HG02938 (cell line): ENCODE measurements around the gene PPP2R3A.
"Not testable (repeated sequence)": the region's sequence is repeated elsewhere in the genome, so short reads cannot be mapped to it uniquely, and the experiment has no call there.

Experiments
- ATAC-seq: cut with Tn5 transposase; IDR thresholded peaks from one replicate; pipeline ENCODE4 v1.9.1; 2021; ENCODE audit warnings: mild to moderate bottlenecking, moderate library complexity; ENCODE audit not compliant: unreplicated experiment

The PPP2R3A gene, protein sequence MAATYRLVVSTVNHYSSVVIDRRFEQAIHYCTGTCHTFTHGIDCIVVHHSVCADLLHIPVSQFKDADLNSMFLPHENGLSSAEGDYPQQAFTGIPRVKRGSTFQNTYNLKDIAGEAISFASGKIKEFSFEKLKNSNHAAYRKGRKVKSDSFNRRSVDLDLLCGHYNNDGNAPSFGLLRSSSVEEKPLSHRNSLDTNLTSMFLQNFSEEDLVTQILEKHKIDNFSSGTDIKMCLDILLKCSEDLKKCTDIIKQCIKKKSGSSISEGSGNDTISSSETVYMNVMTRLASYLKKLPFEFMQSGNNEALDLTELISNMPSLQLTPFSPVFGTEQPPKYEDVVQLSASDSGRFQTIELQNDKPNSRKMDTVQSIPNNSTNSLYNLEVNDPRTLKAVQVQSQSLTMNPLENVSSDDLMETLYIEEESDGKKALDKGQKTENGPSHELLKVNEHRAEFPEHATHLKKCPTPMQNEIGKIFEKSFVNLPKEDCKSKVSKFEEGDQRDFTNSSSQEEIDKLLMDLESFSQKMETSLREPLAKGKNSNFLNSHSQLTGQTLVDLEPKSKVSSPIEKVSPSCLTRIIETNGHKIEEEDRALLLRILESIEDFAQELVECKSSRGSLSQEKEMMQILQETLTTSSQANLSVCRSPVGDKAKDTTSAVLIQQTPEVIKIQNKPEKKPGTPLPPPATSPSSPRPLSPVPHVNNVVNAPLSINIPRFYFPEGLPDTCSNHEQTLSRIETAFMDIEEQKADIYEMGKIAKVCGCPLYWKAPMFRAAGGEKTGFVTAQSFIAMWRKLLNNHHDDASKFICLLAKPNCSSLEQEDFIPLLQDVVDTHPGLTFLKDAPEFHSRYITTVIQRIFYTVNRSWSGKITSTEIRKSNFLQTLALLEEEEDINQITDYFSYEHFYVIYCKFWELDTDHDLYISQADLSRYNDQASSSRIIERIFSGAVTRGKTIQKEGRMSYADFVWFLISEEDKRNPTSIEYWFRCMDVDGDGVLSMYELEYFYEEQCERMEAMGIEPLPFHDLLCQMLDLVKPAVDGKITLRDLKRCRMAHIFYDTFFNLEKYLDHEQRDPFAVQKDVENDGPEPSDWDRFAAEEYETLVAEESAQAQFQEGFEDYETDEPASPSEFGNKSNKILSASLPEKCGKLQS (N-terminal part only)

DNA sequence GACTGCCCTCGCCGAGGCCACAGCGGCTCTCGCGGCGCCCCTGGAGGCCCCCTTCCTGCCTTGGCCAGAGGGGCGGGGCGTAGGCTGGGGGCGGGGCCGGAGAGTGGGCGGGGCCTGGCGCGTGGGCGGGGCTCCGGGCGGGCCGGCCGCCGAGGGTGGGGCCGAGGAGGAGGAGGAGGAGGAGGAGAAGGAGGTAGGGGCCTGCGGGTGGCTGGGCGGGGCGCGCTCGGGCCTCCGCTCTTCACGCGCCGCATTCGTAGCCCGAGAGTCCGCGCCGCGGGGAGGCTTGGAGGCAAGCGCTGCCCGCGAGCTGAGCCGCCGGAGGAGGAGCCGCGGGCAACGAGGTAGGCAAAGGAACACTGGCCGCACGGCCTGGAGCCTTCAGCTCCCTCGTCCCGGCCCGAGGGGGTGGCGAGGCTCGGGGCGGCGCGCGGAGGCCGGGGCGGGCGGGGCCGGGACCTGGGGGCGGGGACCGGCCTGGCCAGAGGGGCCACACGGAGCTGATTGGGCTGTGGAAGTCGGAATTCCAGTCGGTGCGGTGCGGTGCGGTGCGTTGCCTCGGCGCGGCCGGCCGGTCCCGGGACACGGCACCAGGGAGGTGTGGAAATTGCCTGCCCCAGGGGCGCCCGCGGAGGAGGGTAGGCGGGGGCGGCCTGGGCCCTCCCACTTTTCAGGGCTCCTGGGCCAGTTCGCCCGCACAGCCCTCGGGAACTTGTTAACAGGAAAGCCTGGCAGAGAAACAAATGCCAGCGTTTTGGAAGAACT is at the start of gene PPP2R3A:
PPP2R3A (plus strand) TSS at position 223 of the 765 bp plus-strand sequence. CDS start 35,771 bp downstream, outside the sequence.
- ATAC-seq, result peak; percentile 71

DNA sequence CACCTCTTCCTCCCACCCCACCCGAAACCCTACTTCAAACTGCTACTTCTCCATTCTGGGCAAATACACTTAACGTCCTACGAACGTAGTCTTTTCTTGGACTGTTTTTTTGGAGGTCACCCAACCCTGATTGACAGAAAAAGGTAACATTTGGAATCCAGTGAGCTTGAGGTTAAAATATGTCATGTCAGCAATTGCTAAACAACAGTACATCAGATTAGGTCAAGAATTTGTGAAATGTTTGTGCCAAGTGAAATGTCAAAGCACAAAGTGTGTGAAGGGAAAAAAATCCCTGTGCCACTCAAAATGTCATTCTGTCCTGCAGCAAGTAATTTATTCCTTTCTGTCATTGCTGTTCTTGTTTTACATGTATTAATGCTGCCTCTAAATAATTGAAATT is 49.2 kb upstream of the PPP2R3A start:
- ATAC-seq, result no peak

DNA sequence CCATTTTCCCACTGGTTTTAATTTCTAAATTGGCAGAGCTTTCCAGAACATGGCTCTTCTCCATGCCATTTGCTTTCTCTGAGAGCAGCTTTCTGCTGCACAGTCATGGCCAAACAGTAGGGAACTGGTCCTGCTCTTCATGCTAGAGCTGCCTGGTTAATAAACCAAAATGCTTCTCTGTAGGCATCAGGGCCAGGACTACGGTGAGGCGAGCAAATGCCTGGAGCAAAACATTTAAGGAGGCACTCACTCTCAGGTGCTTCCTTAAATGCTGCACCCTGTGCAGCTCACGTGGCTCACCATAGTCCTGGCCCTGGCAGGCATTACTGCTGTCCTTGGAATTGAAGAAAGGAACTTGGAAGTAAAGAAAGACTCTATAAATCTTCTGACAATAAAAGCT is 48.5 kb upstream of the PPP2R3A start:
- ATAC-seq, result no peak

DNA sequence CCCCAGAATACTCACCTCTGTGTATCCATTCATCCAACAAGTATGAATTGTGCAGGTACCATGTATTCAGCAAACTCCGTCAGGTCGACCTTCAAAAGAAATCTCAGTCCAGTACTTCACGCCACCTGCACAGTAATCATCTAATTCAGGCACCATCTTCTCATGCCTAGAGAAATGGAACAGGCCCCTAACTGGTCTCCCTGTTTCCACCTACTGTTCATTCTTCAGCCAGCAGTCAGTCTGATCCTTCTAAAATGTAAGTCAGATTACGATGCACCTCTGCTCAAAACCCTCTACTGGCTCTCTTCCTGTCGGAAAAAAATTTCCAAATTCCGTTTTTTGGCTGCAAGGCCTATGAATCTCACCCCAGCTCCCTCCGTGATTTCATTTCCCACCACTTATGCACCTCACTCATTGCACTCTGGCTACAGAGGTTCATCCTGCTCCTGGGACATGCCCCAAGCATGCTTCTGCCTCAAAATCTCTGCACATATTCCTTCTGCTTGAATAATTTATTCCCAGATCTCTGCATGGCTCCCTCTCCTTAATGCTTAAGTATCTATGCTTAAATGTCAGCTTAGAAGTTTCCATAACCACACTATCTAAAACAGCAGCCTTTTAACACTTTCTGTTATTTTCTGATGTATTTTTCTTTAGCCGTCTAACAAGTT is 47.5 kb upstream of the PPP2R3A start:
- ATAC-seq, result no peak

DNA sequence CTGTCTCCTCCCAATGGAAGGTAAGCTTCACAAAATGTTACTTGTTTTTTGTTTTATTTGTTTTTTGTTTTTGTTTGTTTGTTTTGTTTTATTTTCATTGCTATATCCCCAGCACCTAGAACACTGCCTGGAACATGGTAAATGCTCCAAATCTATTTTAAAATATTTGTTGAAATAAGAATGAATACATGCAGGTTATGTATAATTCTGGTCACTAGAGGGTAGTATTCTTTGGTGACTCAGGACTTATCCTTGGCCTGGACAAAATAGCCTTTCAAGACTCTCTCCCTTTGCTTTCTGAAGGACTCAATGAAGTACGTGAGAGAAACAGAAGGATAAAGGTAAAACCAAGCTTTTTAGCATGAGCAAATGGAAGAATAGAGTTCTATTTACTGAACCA is 46.9 kb upstream of the PPP2R3A start:
- ATAC-seq, result no peak

DNA sequence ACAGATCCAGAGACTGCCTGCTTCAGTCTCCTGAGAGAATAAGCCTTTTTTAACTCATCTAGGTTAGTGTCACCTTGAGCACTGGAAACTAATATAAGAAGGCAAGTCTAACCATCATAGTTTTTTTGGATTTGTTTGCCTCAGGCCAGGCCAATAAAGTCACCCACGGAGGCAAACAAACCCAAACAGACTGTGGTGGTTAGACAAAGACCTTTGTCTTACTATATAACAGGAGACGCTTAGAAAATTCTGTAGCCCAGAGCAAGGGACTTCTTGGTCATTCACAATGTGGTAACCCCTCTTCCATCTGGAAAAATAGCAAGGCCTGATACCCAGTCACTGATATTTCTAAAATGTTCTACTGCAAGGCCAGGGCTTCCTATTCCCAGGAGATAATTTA is 45.3 kb upstream of the PPP2R3A start:
- ATAC-seq, result no peak

DNA sequence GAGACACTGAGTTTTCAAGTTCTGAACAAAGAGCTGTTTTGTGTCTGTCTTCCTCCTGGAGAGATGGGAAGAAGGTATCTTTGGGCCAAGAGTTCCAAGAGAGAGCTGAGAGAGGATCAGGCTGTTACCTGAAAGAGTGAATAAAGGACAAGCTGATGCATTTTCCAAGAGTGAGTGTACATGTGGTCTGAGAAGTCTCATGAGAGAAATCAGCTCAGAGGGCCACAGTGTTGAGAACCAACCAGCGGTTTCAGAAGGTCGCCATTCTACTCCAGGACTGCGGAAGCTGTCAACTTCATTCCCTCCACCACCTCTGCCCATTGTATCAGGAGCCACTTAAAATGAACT is 42.7 kb upstream of the PPP2R3A start:
- ATAC-seq, result no peak

DNA sequence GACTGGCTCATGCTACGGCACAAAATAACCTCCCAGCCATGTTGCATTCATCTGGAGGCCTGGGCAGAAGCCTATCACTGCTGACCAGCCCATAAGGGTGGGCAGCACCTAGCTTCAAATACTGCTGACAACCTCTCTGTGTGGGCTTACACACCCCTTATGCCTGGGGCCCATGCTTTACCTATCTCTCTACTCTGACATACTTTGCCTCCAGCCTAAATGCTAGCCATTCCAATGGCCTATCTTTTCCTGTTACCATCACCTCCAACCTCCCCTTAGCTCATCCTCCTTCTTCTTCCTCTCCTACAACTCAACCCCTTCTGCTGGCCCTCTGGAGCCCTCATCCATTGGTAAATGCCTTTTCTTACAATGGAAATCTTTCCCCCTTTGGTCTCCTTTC is 41.0 kb upstream of the PPP2R3A start:
- no peak for ATAC-seq

DNA sequence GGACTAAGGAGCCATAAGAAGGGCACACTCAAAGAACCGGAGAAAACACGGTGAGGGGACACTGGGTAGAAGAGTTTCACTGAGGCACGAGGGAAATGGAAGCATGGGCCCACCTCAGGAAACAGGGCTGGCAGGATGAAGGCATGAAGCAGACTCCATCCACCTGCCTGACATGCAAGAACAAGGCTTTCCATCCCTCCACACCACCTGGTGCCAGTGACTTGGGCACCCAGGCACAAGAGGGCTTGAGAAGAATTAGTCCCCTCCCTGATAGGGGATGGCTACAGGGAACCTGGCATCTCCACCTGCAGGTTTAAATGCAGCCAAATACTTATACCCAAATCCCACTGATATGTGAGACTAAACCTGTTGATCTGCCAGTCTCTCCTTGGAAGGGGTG is 38.9 kb upstream of the PPP2R3A start:
- no peak for ATAC-seq

DNA sequence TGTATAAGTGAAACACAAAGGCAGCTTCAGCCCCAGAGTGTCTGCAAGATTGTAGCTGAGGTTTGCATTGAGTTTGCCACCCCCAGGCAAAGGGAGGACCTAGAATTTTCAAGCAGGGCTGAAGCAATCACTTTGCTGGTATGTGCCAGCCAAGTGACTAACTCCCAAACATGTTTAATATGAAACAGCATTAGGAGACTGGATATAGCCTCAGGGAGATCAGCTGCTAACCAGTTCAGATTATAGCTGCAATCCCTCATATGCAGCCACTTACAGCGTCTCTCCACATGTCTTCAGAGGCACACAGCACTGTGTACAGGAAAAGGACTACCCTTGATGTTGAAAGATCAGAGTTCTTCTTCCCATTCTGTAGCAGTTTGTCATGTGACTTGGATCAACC is 38.4 kb upstream of the PPP2R3A start:
- ATAC-seq, result no peak

DNA sequence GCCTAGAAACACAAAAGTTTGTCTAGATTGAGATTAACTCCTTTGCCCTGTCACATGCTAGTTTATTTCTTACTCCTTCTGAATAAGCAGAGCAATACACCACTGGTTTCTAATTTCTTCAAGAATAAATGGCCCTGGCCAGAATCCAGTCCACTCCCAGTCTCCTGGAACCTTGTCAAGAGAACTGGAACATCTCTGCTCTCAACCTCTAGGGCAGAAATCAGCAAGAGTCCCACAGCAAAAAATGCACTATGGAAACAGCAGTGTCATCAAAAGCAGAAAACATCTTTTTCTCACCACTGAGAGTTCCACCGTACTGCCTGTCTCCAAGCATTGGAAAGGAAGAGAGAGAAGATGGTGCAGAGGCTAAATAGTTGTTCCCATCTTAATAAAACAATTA is 35.9 kb upstream of the PPP2R3A start:
- no peak for ATAC-seq

DNA sequence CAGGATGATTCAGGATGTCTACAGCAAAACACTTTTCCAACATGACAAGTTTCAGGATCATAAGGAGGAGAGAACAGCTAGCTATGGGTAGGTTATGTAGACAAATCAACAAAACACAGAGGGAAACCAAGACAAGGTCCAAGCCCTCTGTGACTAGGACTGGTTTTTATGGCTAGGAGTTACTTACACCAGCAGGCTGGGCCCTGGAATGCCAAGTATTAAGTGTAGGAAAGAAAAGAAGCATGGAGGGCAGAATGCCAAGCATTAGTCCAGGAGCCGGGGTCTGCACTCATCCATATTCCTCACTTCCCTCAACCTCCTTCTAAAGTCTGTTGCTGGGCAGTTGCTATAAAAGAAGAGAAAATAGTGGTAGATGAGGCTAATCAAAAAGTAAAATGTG is 35.3 kb upstream of the PPP2R3A start:
- ATAC-seq, result no peak

DNA sequence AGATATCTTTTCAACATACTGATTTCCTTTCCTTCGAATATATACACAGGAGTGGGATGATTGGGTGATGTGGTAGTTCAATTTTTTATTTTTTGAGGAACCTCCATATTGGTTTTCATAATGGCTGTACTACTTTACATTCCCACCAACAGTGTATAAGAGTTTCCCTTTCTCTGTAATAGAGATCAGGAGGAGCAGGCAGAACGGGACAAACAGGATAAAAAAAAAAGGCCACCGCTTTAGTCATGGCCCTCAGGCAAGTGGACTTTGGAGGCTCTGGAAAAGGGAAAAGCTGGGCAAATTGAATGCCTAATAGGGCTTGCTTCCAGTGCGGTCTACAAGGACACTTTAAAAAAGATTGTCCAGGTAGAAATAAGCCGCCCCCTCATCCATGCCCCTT is 30.4 kb upstream of the PPP2R3A start:
- ATAC-seq, result not testable (repeated sequence)

DNA sequence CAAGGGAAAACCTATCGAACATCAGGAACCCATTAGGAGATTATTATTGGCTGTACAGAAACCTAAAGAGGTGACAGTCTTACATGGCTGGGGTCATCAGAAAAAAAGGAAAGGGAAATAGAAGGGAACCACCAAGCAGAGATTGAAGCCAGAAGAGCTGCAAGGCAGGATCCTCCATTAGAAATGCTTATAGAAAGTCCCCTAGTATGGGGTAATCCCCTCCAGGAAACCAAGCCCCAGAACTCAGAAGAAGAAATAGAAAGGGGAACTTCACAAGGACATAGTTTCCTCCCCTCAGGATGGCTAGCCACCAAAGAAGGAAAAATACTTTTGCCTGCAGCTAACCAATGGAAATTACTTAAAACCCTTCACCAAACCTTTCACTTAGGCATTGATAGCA is 27.8 kb upstream of the PPP2R3A start:
- not testable (repeated sequence) for ATAC-seq

DNA sequence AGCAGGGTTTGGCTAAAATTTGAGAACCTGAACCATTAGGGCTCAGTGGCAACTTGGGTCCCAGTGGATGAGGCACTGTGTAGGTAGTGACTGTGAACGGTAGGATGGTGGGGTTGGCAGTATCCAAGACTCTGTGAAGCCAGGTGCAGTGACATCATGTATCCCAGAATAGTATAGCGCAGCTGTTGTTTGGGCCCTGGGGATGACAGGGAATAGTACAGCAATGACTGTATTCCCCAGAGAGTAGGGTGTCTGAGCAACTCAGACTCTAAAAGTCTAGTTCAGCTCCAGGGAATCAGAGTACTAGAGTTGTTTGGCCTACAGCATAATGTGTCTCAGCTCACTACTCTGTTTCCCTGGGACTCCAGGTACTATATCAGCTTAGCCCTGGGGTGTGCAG is 20.7 kb upstream of the PPP2R3A start:
- no peak for ATAC-seq

DNA sequence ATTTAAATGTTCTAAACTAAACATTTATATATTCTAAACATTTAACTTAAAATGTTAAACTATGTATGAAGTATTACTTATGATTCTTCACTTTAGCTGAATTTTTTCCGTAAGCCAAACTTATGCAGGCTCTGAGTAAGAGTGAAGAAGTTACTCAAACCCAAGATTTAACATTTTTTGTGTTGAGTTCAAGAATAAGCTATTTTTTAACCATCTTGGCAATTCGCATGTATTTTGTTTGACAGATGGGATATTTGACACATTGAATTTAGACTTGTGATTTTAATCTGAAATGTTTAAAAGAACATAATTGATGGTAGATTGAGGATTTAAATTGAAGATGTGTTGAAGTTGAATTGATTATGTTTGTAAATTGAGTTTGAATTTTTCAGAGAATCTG is 14.6 kb upstream of the PPP2R3A start:
- no peak for ATAC-seq

DNA sequence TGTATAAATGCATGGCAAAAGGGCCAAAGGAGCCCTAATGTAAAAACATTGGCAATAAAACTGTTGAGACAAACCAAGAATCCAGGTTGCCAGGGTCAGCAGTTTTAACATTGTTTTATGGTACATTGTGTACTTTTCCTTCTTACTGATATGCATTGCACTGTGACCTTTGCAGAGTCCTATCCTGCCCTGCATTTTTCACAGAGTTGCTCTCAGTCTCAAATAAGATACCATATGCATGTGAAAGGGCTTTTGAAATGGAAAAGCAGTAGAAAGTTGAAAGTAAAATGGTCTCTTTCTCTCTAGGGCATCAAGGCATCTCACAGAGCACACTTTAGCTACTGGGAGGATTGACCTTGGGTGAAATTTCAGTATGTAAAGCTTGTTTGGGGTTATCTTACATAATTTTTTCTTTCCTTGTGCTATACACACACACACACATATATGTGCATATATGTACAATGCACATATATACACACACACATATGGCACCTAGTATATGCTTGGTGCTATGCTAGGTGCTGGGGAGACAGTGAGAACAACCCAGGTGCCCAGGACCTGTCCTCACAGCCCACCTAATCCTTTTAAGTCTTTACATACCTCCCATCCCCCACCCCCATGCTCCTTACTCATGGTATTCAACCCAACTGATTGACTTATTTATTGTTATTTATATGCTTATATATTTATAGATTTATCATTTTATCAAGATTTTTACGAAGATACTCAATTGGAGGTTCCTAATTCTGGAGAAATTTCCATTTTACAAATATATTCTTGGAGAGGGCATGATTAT is 1.2 kb upstream of the PPP2R3A start:
- no peak for ATAC-seq

DNA sequence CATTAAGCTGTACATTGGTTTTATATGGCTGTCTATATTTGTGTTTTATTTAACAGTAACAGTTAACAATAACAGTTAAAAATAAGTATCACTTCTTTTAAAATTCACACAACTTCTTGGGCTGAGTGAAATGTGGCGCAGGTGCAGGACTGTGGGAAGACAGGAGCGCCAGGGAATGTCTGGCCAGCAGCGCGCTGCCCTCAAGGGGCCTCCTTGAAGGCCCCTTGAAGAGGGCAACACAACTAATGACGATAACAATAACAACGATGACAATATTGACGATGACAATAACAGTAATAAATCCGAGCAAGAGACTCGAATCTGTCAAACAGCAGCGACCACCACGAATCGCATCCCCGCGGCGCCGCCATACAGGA is 411 bp upstream of the PPP2R3A start:
- ATAC-seq, result no peak

DNA sequence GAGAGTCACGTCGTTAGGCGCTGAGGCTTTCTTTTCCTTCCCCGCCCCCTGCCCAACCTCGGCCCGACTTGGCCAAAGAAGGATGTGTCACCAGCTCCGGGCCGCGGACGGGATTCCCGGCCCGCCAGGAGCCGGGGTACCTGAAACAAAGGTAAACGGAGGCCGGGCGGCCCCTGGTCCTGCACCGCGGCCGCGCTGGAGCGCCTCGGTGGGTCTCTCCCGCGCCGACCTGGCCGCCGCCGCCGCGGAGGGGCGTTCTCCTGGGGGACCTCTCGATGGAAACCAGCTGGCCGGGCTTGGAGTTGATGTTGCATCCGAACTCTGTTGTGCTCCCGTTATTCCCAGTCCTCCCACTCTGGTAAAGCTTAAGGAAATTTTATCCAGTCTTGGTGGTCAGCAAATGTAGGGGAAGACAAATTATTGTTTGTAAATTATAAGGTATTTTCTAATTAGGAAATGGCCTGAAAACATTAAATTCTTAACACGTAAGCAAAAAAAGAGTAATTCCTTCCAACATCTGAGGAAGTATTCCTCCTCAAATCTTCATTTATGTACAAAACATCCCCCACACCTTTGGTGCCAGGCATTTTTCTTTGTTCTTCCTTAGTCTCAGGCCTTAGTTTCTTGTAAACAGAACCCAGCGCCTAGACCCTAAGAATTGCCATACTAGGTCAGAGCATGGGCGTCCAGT is 888 bp downstream of the PPP2R3A start:
- no peak for ATAC-seq
